GM12878 (cell line): ENCODE data around the gene RASIP1. TPM values are rescaled to one million over a fixed set of nuclear protein-coding genes. Genes with fewer than 3 reads are reported as not detected.
A peak's percentile ranks its signal among the peaks of the same experiment; 100 is the strongest.

Experiments used
- ATAC-seq: fragments of 200-7000 bp; cut with Tn5 transposase; 3 replicates; pipeline ENCODE4 v1.9.1; 2020; ENCODE audit warnings: mild to moderate bottlenecking, moderate library complexity
- BruUV-seq: library from RNA; stranded (reverse); fragments of 400-500 nt; replicated peaks from 2 replicates; lab custom pipeline; 2021; lab: Mats Ljungman, UMichigan
- CTCF ChIA-PET: fragments of 300-600 bp; sonication (Branson Sonifier 250); formaldehyde crosslinking; extraction: SDS; loops from one replicate; lab custom pipeline; 2021; ENCODE audit warnings: inconsistent platforms; lab: Yijun Ruan, JAX
- POLR2A ChIA-PET: fragments of 350-600 bp; formaldehyde crosslinking; extraction: SDS; loops from one replicate; lab custom pipeline; 2021; ENCODE audit warnings: inconsistent platforms; lab: Charles Lee
- RAD21 ChIA-PET: fragments of 300-600 bp; sonication (Branson Sonifier 250); formaldehyde crosslinking; loops from one replicate; lab custom pipeline; 2023; ENCODE audit warnings: antibody characterized with exemption; ENCODE audit not compliant: unreplicated experiment; lab: Charles Lee
- SMC1A ChIA-PET: fragments of 300-600 bp; sonication (Branson Sonifier 250); formaldehyde crosslinking; loops from one replicate; lab custom pipeline; 2023; ENCODE audit not compliant: unreplicated experiment, uncharacterized antibody; lab: Charles Lee
- DNase-seq: peaks from one replicate; pipeline ENCODE4 v3.0.0-alpha.2; 2011; ENCODE audit warnings: low read depth, low spot score
- FAIRE-seq: peaks from 3 replicates; lab custom pipeline; 2011; peaks lifted over from hg19 to GRCh38; lab: Jason Lieb, UNC
- H2AFZ ChIP-seq: 2 replicates; pipeline ENCODE4 v1.6.0; 2011; ENCODE audit warnings: low read depth, low read length, control low read depth; ENCODE audit not compliant: control insufficient read depth
- H3K27ac ChIP-seq: 2 replicates; pipeline ENCODE4 v1.5.1; 2011; ENCODE audit warnings: control low read depth; ENCODE audit not compliant: control insufficient read depth, insufficient read depth
- H3K27me3 ChIP-seq, 2 experiments: replicated peaks in 1 of 2; 2 replicates each; pipeline versions ENCODE4 v1.6.0 to v1.6.1; 2011; ENCODE audit warnings: low read length in 1 of 2; ENCODE audit not compliant: control insufficient read depth in 2 of 2, insufficient read depth in 2 of 2
- H3K36me3 ChIP-seq, 2 experiments: 2 replicates each; pipeline ENCODE4 v1.5.1; 2011; ENCODE audit warnings: low read length in 1 of 2; ENCODE audit not compliant: control insufficient read depth in 2 of 2, insufficient read depth in 2 of 2
- H3K4me1 ChIP-seq: 2 replicates; pipeline ENCODE4 v1.6.1; 2011; ENCODE audit warnings: mild to moderate bottlenecking, low read length, moderate library complexity, mixed read lengths; ENCODE audit not compliant: control insufficient read depth, insufficient read depth
- H3K4me2 ChIP-seq: 2 replicates; pipeline ENCODE4 v1.6.0; 2011; ENCODE audit warnings: control low read depth; ENCODE audit not compliant: control insufficient read depth, insufficient read depth
- H3K4me3 ChIP-seq: fragments of 200-600 bp; sonication (generic); 2 replicates; pipeline ENCODE4 v1.5.1; 2016
- H3K79me2 ChIP-seq: 2 replicates; pipeline ENCODE4 v1.6.0; 2011; ENCODE audit warnings: low read length; ENCODE audit not compliant: control insufficient read depth, insufficient read depth
- H3K9ac ChIP-seq: 2 replicates; pipeline ENCODE4 v1.8.0; 2011; ENCODE audit warnings: low read length, control low read depth, mixed read lengths; ENCODE audit not compliant: control insufficient read depth, insufficient read depth
- H3K9me3 ChIP-seq: replicated peaks from 3 replicates; pipeline ENCODE4 v1.5.1; 2011; ENCODE audit warnings: mild to moderate bottlenecking, low read length; ENCODE audit not compliant: control insufficient read depth, insufficient read depth
- H4K20me1 ChIP-seq: 2 replicates; pipeline ENCODE4 v1.6.0; 2011; ENCODE audit not compliant: control insufficient read depth, insufficient read depth
- CHD4 ChIP-seq: fragments of 200-600 bp; sonication (generic); IDR thresholded peaks from 2 replicates; pipeline ENCODE4 v1.6.1; 2016; ENCODE audit warnings: mild to moderate bottlenecking
- CREM ChIP-seq: IDR thresholded peaks from 2 replicates; pipeline ENCODE4 v1.6.1; 2014; ENCODE audit warnings: antibody characterized with exemption, low read depth
- ETV6 ChIP-seq, 2 experiments: fragments of 450-650 bp in 1 of 2; IDR thresholded peaks in 1 of 2; conservative IDR thresholded peaks in 1 of 2; 2 replicates each; pipeline ENCODE4 v1.6.1; 2014; ENCODE audit warnings: antibody characterized with exemption in 1 of 2, borderline replicate concordance in 1 of 2, low read depth in 1 of 2, mild to moderate bottlenecking in 1 of 2, moderate library complexity in 1 of 2
- GATAD2B ChIP-seq: fragments of 450-650 bp; conservative IDR thresholded peaks from 2 replicates; pipeline ENCODE4 v1.6.1; 2017; ENCODE audit warnings: low read depth, mild to moderate bottlenecking, moderate library complexity
- JUNB ChIP-seq: IDR thresholded peaks from 2 replicates; pipeline ENCODE4 v1.6.1; 2016; ENCODE audit warnings: antibody characterized with exemption, mild to moderate bottlenecking
- KAT2A ChIP-seq: conservative IDR thresholded peaks from 2 replicates; pipeline ENCODE4 v1.6.1; 2011; ENCODE audit warnings: low read depth, low read length; ENCODE audit not compliant: control insufficient read depth
- KLF5 ChIP-seq: fragments of 450-650 bp; IDR thresholded peaks from 2 replicates; pipeline ENCODE4 v1.6.1; 2014; ENCODE audit warnings: mild to moderate bottlenecking; ENCODE audit not compliant: partially characterized antibody
- MTA3 ChIP-seq: IDR thresholded peaks from 2 replicates; pipeline ENCODE4 v1.6.1; 2012; ENCODE audit warnings: low read length, inconsistent platforms, borderline replicate concordance
- PAX5 ChIP-seq: IDR thresholded peaks from 2 replicates; pipeline ENCODE4 v1.6.1; 2011; ENCODE audit warnings: low read depth, low read length, borderline replicate concordance
- PML ChIP-seq: IDR thresholded peaks from 2 replicates; pipeline ENCODE4 v1.6.1; 2012; ENCODE audit warnings: low read length, inconsistent platforms
- RAD21 ChIP-seq: IDR thresholded peaks from 2 replicates; pipeline ENCODE4 v1.6.1; 2011; ENCODE audit warnings: mild to moderate bottlenecking, low read depth, low read length, moderate library complexity; ENCODE audit not compliant: insufficient read depth
- RB1 ChIP-seq: fragments of 450-650 bp; formaldehyde crosslinking; IDR thresholded peaks from 2 replicates; pipeline ENCODE4 v1.6.1; 2017; ENCODE audit warnings: mild to moderate bottlenecking, borderline replicate concordance
- RUNX3 ChIP-seq: IDR thresholded peaks from 2 replicates; pipeline ENCODE4 v1.6.1; 2012; ENCODE audit warnings: low read length, inconsistent platforms
- SMC3 ChIP-seq: IDR thresholded peaks from 2 replicates; pipeline ENCODE4 v1.6.1; 2011; ENCODE audit warnings: low read length, improper control_type of control experiment, borderline replicate concordance
- TAF1 ChIP-seq: IDR thresholded peaks from 2 replicates; pipeline ENCODE4 v1.6.1; 2011; ENCODE audit warnings: mild to moderate bottlenecking, low read depth, low read length, borderline replicate concordance
- WGBS: methylation state at CpG from one replicate; pipeline ENCODE4 v1.1.6; 2016; ENCODE audit warnings: low lambda C conversion rate; ENCODE audit not compliant: insufficient replicate concordance, insufficient coverage; ENCODE audit errors: missing lambda C conversion rate; 5-methylcytosine and 5-hydroxymethylcytosine counted together
- in situ Hi-C: fragments of 300-500 bp; cut with MboI; formaldehyde crosslinking; loops from 9 replicates; pipeline ENCODE4 v1.14.3; 2018; ENCODE audit warnings: mixed read lengths
- intact Hi-C: fragments of 100-400 bp; cut with micrococcal nuclease; formaldehyde crosslinking; loops from one replicate; pipeline ENCODE4 v1.14.2; 2022; ENCODE audit not compliant: unreplicated experiment
- polyA plus RNA-seq, 11 experiments: library from polyadenylated mRNA; depleted of rRNA in 4 of 11; unstranded in 6 of 11; stranded (reverse) in 5 of 11; fragments of >200 nt; fragmentation: Nextera tagmentation in 4 of 11; fragmentation: Illumina TruSeq in 1 of 11; extraction: Ambion mirVana in 4 of 11; extraction: Trizol in 1 of 11; gene quantifications; 1 replicate in 1 of 11; 2 replicates in 10 of 11; pipeline versions ENCODE4 v1.2.1 to v1.2.3, GENCODE V29; 2011 to 2016; ENCODE audit warnings: inconsistent platforms in 2 of 11, missing spikeins in 2 of 11, low read depth in 1 of 11
- total RNA-seq, 4 experiments: library from RNA; depleted of rRNA in 3 of 4; stranded (reverse); fragments of >200 nt in 3 of 4; fragmentation: Illumina TruSeq in 1 of 4; extraction: Trizol in 1 of 4; gene quantifications; 2 replicates each; pipeline versions ENCODE4 v1.2.1 to v1.2.3, GENCODE V29; 2013 to 2021
- TF ChIP-seq, protein P1 (sequence below): IDR thresholded peaks from 2 replicates; pipeline ENCODE4 v1.6.1; 2012; ENCODE audit warnings: low read depth, low read length, improper control_type of control experiment
- TF ChIP-seq, protein P2 (sequence below): fragments of 450-650 bp; IDR thresholded peaks from 2 replicates; pipeline ENCODE4 v1.6.1; 2017; ENCODE audit warnings: antibody characterized with exemption, mild to moderate bottlenecking, moderate library complexity
- TF ChIP-seq, protein P3 (sequence below), 3 experiments: IDR thresholded peaks in 2 of 3; conservative IDR thresholded peaks in 1 of 3; 2 replicates each; pipeline ENCODE4 v1.5.1; 2011; ENCODE audit warnings: low read depth in 3 of 3, low read length in 3 of 3, mild to moderate bottlenecking in 3 of 3, control low read depth in 2 of 3, moderate library complexity in 2 of 3, inconsistent platforms in 1 of 3, mixed read lengths in 1 of 3; ENCODE audit not compliant: control insufficient read depth in 2 of 3, insufficient read depth in 1 of 3; ENCODE audit errors: extremely low read depth in 1 of 3

RASIP1 gene
- total and polyA plus RNA-seq, 10 of the 15 experiments (the other 5 are each of a cell fraction or from before 2014, with no cell fraction given): 0.08 TPM; not detected in 9

DNA sequence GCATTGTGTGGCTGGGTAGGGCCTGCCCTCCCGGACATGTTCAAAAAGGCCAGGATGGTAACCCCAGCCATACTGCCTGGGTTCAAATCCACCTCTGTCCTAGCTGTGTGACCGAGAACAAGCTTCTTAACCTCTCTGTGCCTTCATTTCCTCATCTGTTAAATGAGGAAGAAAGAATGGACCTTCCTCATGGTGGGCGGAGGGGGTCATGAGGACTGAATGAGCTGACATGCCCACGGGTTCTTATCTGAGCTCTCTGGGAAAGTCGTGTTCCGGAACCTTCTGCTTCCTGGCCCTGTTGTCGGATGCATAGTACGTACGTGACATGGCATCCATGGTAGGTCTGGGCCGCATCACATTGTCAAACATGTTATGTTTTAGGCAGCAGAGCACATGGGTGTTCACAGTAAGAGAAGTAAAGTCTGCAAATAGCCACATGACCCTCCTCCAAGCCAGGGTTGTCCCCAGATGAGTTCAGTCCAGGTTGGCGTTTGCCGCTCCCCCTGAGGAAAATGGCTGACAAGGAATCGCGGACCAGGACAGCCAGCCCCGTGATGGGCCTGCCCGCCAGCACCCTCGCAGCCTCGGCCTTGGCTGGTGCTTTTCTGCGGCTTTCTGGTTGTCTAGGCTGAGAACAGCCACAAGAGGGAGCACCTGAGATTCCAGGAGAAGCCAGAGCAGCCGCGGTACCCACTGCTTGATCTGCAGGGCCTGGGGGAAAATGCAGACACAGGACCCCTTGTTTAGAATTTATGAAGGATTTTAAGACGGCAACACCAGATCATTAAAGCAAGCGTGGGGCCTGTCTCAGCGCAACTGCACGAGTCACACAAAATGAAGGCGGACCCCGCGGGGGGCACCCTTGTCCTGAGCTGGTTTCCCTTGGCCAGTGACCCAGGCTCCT lies 65.2 kb downstream of the RASIP1 start:
- no peak overlapping the region for H3K4me2 ChIP-seq
- POLR2A ChIA-PET: interaction anchor here (0.6 to 1.2 kb wide), 3 partner anchors 16 to 29 kb away, joined by 3 to 4 read pairs (median 4); partner anchors contain the start of gene CA11
- H3K27ac ChIP-seq: no peak overlapping the region
- H3K4me1 ChIP-seq: no peaks in the 10 kb centered on the region
- H3K79me2 ChIP-seq: no peaks in the 10 kb centered on the region
- peak; percentile 95 for ATAC-seq
- no peaks in the 10 kb centered on the region for H3K36me3 ChIP-seq
- H2AFZ ChIP-seq: peak overlapping the region; percentile 57
- in situ Hi-C loops: no loop called here
- no peak for DNase-seq
- BruUV-seq: no TSS peak
- peaks cover 0 to 2% of the 10 kb centered on the region in 2 experiments; a peak in 2 of 4 replicates for H3K27me3 ChIP-seq
- RAD21 ChIA-PET: interaction anchor here (0.6 to 1.5 kb wide), 10 partner anchors 9 to 168 kb away, joined by 3 to 7 read pairs (median 4); partner anchors contain the start of gene CA11
- no peak overlapping the region for H3K9ac ChIP-seq
- CTCF ChIA-PET: interaction anchor here (0.6 to 3.1 kb wide), 26 partner anchors 12 to 534 kb away, joined by 3 to 20 read pairs (median 4); partner anchors contain the start of genes CA11 and HSD17B14
- FAIRE-seq: peak; percentile 74
- H3K9me3 ChIP-seq: no peaks in the 10 kb centered on the region
- WGBS: 35% methylated on average over 28 of the region's 28 CpGs
- intact Hi-C loops: loop anchor here (1.0 kb wide), 1 partner anchor 29 kb away; the partner anchor contains the start of gene CA11
- H3K4me3 ChIP-seq: no peak overlapping the region
- no peaks in the 10 kb centered on the region for H4K20me1 ChIP-seq
- SMC1A ChIA-PET: interaction anchor here (0.8 to 1.9 kb wide), 10 partner anchors 10 to 296 kb away, joined by 3 to 11 read pairs (median 3); partner anchors contain the start of genes CA11 and HSD17B14
- no peak for TF ChIP-seq KLF5
- TF ChIP-seq ETV6 (conservative IDR thresholded peaks at IDR 0.05 in 1 of 2, IDR thresholded peaks at IDR 0.05 in 1 of 2; ENCODE audit: borderline replicate concordance in 1 of 2, low read depth in 1 of 2): no peak
- no peak for TF ChIP-seq GATAD2B
- TF ChIP-seq RAD21: peak; percentile 64
- TF ChIP-seq, protein P1, sequence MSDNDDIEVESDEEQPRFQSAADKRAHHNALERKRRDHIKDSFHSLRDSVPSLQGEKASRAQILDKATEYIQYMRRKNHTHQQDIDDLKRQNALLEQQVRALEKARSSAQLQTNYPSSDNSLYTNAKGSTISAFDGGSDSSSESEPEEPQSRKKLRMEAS: no peak
- TF ChIP-seq SMC3: peak; percentile 75
- peak; percentile 81 for TF ChIP-seq RUNX3
- no peak for TF ChIP-seq PML
- TF ChIP-seq CHD4: no peak
- 0 out of 2 replicates have a peak, but pooled peaks have one; percentile 30 for TF ChIP-seq RB1
- no peak for TF ChIP-seq PAX5
- TF ChIP-seq, protein P2, sequence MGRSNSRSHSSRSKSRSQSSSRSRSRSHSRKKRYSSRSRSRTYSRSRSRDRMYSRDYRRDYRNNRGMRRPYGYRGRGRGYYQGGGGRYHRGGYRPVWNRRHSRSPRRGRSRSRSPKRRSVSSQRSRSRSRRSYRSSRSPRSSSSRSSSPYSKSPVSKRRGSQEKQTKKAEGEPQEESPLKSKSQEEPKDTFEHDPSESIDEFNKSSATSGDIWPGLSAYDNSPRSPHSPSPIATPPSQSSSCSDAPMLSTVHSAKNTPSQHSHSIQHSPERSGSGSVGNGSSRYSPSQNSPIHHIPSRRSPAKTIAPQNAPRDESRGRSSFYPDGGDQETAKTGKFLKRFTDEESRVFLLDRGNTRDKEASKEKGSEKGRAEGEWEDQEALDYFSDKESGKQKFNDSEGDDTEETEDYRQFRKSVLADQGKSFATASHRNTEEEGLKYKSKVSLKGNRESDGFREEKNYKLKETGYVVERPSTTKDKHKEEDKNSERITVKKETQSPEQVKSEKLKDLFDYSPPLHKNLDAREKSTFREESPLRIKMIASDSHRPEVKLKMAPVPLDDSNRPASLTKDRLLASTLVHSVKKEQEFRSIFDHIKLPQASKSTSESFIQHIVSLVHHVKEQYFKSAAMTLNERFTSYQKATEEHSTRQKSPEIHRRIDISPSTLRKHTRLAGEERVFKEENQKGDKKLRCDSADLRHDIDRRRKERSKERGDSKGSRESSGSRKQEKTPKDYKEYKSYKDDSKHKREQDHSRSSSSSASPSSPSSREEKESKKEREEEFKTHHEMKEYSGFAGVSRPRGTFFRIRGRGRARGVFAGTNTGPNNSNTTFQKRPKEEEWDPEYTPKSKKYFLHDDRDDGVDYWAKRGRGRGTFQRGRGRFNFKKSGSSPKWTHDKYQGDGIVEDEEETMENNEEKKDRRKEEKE: no peak
- no peak for TF ChIP-seq MTA3
- no peak for TF ChIP-seq JUNB
- TF ChIP-seq CREM: no peak
- TF ChIP-seq TAF1: no peak
- TF ChIP-seq, protein P3, sequence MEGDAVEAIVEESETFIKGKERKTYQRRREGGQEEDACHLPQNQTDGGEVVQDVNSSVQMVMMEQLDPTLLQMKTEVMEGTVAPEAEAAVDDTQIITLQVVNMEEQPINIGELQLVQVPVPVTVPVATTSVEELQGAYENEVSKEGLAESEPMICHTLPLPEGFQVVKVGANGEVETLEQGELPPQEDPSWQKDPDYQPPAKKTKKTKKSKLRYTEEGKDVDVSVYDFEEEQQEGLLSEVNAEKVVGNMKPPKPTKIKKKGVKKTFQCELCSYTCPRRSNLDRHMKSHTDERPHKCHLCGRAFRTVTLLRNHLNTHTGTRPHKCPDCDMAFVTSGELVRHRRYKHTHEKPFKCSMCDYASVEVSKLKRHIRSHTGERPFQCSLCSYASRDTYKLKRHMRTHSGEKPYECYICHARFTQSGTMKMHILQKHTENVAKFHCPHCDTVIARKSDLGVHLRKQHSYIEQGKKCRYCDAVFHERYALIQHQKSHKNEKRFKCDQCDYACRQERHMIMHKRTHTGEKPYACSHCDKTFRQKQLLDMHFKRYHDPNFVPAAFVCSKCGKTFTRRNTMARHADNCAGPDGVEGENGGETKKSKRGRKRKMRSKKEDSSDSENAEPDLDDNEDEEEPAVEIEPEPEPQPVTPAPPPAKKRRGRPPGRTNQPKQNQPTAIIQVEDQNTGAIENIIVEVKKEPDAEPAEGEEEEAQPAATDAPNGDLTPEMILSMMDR (IDR thresholded peaks at IDR 0.05 in 2 of 3, conservative IDR thresholded peaks at IDR 0.05 in 1 of 3; ENCODE audit: control insufficient read depth in 2 of 3, extremely low read depth in 1 of 3, insufficient read depth in 1 of 3, low read depth in 3 of 3, low read length in 3 of 3): peak; percentile 81 to 89 (median 85)
- no peak for TF ChIP-seq KAT2A
